K562 (cell line): ENCODE results near the gene FAM53B. TPM values are rescaled to one million over a fixed set of nuclear protein-coding genes. Genes with fewer than 3 reads are reported as not detected.

Experiments used
- CBFA2T2 ChIP-seq: fragments of 450-650 bp; conservative IDR thresholded peaks from 2 replicates; pipeline ENCODE4 v1.6.1; 2017; ENCODE audit warnings: mild to moderate bottlenecking
- CBFA2T3 ChIP-seq: fragments of 450-650 bp; IDR thresholded peaks from 2 replicates; pipeline ENCODE4 v1.6.1; 2017
- CTBP1 ChIP-seq: fragments of 450-650 bp; IDR thresholded peaks from 2 replicates; pipeline ENCODE4 v1.6.1; 2016; ENCODE audit warnings: borderline replicate concordance
- ETV5 ChIP-seq: sonication (generic); formaldehyde crosslinking; IDR thresholded peaks from 2 replicates; pipeline ENCODE4 v1.4.0; 2020; ENCODE audit warnings: low read depth, mild to moderate bottlenecking, missing genetic modification reagents
- FOXJ2 ChIP-seq: fragments of 200-800 bp; sonication (Bioruptor generic); IDR thresholded peaks from 2 replicates; pipeline ENCODE4 v1.6.1; 2016; ENCODE audit warnings: missing genetic modification characterization, missing compliant biosample characterization
- FOXK1 ChIP-seq: sonication (generic); formaldehyde crosslinking; IDR thresholded peaks from 2 replicates; pipeline ENCODE4 v1.8.0; 2022; ENCODE audit warnings: missing genetic modification reagents, mild to moderate bottlenecking, borderline replicate concordance
- HEY1 ChIP-seq: fragments of 250-450 bp; sonication (Bioruptor Pico); IDR thresholded peaks from 2 replicates; pipeline ENCODE4 v1.5.0; 2020; ENCODE audit warnings: mild to moderate bottlenecking, moderate library complexity, borderline replicate concordance
- KDM1A ChIP-seq, 2 experiments: fragments of 450-650 bp; IDR thresholded peaks; 2 replicates each; pipeline ENCODE4 v1.6.1; 2016; ENCODE audit warnings: mild to moderate bottlenecking in 2 of 2
- NFIC ChIP-seq: fragments of 450-650 bp; IDR thresholded peaks from 2 replicates; pipeline ENCODE4 v1.6.1; 2017; ENCODE audit warnings: mild to moderate bottlenecking, inconsistent platforms
- OTX1 ChIP-seq: fragments of 450-650 bp; formaldehyde crosslinking; IDR thresholded peaks from 2 replicates; pipeline ENCODE4 v1.4.0; 2022; ENCODE audit warnings: mild to moderate bottlenecking
- PML ChIP-seq: IDR thresholded peaks from 2 replicates; pipeline ENCODE4 v1.6.1; 2012; ENCODE audit warnings: low read length, inconsistent platforms
- RBFOX2 ChIP-seq: fragments of 200-400 bp; formaldehyde crosslinking; IDR thresholded peaks from 2 replicates; pipeline ENCODE4 v1.6.1; 2017; ENCODE audit warnings: low read depth, mild to moderate bottlenecking, low read length, moderate library complexity
- RBM25 ChIP-seq: fragments of 200-400 bp; formaldehyde crosslinking; IDR thresholded peaks from 2 replicates; pipeline ENCODE4 v1.6.1; 2018; ENCODE audit warnings: low read length, low read depth, moderate library complexity; ENCODE audit not compliant: severe bottlenecking
- SIRT6 ChIP-seq: IDR thresholded peaks from one replicate; pipeline ENCODE4 v1.6.1; 2012; ENCODE audit warnings: low read depth, mild to moderate bottlenecking, control low read depth, inconsistent platforms, low read length, moderate library complexity
- SMAD4 ChIP-seq: fragments of 250-450 bp; sonication (Bioruptor Pico); conservative IDR thresholded peaks from 2 replicates; pipeline ENCODE4 v1.8.0; 2021; ENCODE audit warnings: inconsistent platforms, mild to moderate bottlenecking, moderate library complexity
- SMARCA5 ChIP-seq: fragments of 450-650 bp; IDR thresholded peaks from 2 replicates; pipeline ENCODE4 v1.6.1; 2016
- ZEB2 ChIP-seq: fragments of 450-650 bp; IDR thresholded peaks from 2 replicates; pipeline ENCODE4 v1.6.1; 2016
- ZNF668 ChIP-seq: fragments of 250-450 bp; sonication (Bioruptor Pico); IDR thresholded peaks from 2 replicates; pipeline ENCODE4 v1.8.0; 2022; ENCODE audit warnings: mild to moderate bottlenecking, inconsistent platforms
- polyA plus RNA-seq, 8 experiments: library from polyadenylated mRNA; depleted of rRNA in 4 of 8; stranded (reverse) in 5 of 8; unstranded in 3 of 8; fragments of >200 nt; fragmentation: Nextera tagmentation in 2 of 8; fragmentation: Illumina TruSeq in 1 of 8; extraction: Ambion mirVana in 2 of 8; extraction: Trizol in 1 of 8; gene quantifications; 2 replicates each; pipeline versions ENCODE4 v1.2.1 to v1.2.3, GENCODE V29; 2011 to 2014; ENCODE audit warnings: inconsistent platforms in 1 of 8, missing spikeins in 1 of 8
- total RNA-seq, 7 experiments: library from RNA; depleted of rRNA in 6 of 7; stranded (reverse); fragments of >200 nt in 6 of 7; fragmentation: Illumina TruSeq in 2 of 7; extraction: Trizol in 2 of 7; gene quantifications; 2 replicates each; pipeline versions ENCODE4 v1.2.1 to v1.2.3, GENCODE V29; 2011 to 2021; ENCODE audit warnings: low replicate concordance in 1 of 7
- TF ChIP-seq, protein P1 (sequence below): fragments of 250-450 bp; sonication (Bioruptor Pico); IDR thresholded peaks from 2 replicates; pipeline ENCODE4 v1.8.0; 2021; ENCODE audit warnings: mild to moderate bottlenecking, moderate library complexity
- TF ChIP-seq, protein P2 (sequence below): fragments of 250-450 bp; sonication (Bioruptor Pico); IDR thresholded peaks from 2 replicates; pipeline ENCODE4 v1.8.0; 2021; ENCODE audit warnings: moderate library complexity, mild to moderate bottlenecking, inconsistent platforms
- TF ChIP-seq, protein P3 (sequence below), 2 experiments: IDR thresholded peaks; 2 replicates each; pipeline ENCODE4 v1.6.1; 2011; ENCODE audit warnings: borderline replicate concordance in 1 of 2, control low read depth in 1 of 2, low read depth in 1 of 2, low read length in 1 of 2, mild to moderate bottlenecking in 1 of 2, mixed read lengths in 1 of 2, moderate library complexity in 1 of 2; ENCODE audit not compliant: insufficient read depth in 1 of 2, insufficient read length in 1 of 2, poor library complexity in 1 of 2, severe bottlenecking in 1 of 2; ENCODE audit errors: extremely low read depth in 1 of 2
- TF ChIP-seq, protein P4 (sequence below): fragments of 450-650 bp; formaldehyde crosslinking; IDR thresholded peaks from 2 replicates; pipeline ENCODE4 v1.4.0; 2022; ENCODE audit warnings: missing genetic modification characterization
- TF ChIP-seq, protein P5 (sequence below): fragments of 250-450 bp; sonication (Bioruptor Pico); IDR thresholded peaks from 2 replicates; pipeline ENCODE4 v1.4.0; 2020; ENCODE audit warnings: mild to moderate bottlenecking

Gene FAM53B
- total and polyA plus RNA-seq, 9 of the 15 experiments (the other 6 are each of a cell fraction or from before 2014, with no cell fraction given) = 0.03 to 16.5 (median 5.0) TPM

- TF ChIP-seq ETV5 (CRISPR knock-in tag) = no peak
- TF ChIP-seq, protein P1, sequence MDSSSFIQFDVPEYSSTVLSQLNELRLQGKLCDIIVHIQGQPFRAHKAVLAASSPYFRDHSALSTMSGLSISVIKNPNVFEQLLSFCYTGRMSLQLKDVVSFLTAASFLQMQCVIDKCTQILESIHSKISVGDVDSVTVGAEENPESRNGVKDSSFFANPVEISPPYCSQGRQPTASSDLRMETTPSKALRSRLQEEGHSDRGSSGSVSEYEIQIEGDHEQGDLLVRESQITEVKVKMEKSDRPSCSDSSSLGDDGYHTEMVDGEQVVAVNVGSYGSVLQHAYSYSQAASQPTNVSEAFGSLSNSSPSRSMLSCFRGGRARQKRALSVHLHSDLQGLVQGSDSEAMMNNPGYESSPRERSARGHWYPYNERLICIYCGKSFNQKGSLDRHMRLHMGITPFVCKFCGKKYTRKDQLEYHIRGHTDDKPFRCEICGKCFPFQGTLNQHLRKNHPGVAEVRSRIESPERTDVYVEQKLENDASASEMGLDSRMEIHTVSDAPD (CRISPR knock-in tag) = no peak
- no peak for TF ChIP-seq PML
- TF ChIP-seq SMARCA5 = no peak
- peak; percentile 83 for TF ChIP-seq CBFA2T3
- TF ChIP-seq RBFOX2 = no peak
- peak; percentile 49; the same call in 1 of the 2 replicates for TF ChIP-seq CTBP1
- TF ChIP-seq CBFA2T2 = peak; percentile 79
- no peak for TF ChIP-seq HEY1 (CRISPR knock-in tag)
- TF ChIP-seq FOXK1 (CRISPR knock-in tag) = no peak
- TF ChIP-seq ZEB2 = no peak
- TF ChIP-seq, protein P2, sequence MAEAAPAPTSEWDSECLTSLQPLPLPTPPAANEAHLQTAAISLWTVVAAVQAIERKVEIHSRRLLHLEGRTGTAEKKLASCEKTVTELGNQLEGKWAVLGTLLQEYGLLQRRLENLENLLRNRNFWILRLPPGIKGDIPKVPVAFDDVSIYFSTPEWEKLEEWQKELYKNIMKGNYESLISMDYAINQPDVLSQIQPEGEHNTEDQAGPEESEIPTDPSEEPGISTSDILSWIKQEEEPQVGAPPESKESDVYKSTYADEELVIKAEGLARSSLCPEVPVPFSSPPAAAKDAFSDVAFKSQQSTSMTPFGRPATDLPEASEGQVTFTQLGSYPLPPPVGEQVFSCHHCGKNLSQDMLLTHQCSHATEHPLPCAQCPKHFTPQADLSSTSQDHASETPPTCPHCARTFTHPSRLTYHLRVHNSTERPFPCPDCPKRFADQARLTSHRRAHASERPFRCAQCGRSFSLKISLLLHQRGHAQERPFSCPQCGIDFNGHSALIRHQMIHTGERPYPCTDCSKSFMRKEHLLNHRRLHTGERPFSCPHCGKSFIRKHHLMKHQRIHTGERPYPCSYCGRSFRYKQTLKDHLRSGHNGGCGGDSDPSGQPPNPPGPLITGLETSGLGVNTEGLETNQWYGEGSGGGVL (CRISPR knock-in tag) = no peak
- TF ChIP-seq, protein P3, sequence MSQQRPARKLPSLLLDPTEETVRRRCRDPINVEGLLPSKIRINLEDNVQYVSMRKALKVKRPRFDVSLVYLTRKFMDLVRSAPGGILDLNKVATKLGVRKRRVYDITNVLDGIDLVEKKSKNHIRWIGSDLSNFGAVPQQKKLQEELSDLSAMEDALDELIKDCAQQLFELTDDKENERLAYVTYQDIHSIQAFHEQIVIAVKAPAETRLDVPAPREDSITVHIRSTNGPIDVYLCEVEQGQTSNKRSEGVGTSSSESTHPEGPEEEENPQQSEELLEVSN (IDR thresholded peaks at IDR 0.05; ENCODE audit: borderline replicate concordance in 1 of 2, extremely low read depth in 1 of 2, insufficient read depth in 1 of 2, insufficient read length in 1 of 2, low read depth in 1 of 2, low read length in 1 of 2, poor library complexity in 1 of 2, severe bottlenecking in 1 of 2) = no peak
- TF ChIP-seq ZNF668 (CRISPR knock-in tag) = no peak
- TF ChIP-seq, protein P4, sequence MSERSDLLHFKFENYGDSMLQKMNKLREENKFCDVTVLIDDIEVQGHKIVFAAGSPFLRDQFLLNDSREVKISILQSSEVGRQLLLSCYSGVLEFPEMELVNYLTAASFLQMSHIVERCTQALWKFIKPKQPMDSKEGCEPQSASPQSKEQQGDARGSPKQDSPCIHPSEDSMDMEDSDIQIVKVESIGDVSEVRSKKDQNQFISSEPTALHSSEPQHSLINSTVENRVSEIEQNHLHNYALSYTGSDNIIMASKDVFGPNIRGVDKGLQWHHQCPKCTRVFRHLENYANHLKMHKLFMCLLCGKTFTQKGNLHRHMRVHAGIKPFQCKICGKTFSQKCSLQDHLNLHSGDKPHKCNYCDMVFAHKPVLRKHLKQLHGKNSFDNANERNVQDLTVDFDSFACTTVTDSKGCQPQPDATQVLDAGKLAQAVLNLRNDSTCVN = no peak
- peak; percentile 48; the same call in 1 of the 2 replicates for TF ChIP-seq NFIC
- TF ChIP-seq, protein P5, sequence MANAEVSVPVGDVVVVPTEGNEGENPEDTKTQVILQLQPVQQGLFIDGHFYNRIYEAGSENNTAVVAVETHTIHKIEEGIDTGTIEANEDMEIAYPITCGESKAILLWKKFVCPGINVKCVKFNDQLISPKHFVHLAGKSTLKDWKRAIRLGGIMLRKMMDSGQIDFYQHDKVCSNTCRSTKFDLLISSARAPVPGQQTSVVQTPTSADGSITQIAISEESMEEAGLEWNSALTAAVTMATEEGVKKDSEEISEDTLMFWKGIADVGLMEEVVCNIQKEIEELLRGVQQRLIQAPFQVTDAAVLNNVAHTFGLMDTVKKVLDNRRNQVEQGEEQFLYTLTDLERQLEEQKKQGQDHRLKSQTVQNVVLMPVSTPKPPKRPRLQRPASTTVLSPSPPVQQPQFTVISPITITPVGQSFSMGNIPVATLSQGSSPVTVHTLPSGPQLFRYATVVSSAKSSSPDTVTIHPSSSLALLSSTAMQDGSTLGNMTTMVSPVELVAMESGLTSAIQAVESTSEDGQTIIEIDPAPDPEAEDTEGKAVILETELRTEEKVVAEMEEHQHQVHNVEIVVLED (CRISPR knock-in tag) = no peak
- TF ChIP-seq RBM25 = no peak
- TF ChIP-seq KDM1A (IDR thresholded peaks at IDR 0.05) = peak in 1 of 2 experiments; percentile 29; a peak in 1 of 4 replicates
- no peak for TF ChIP-seq OTX1 (CRISPR knock-in tag)
- TF ChIP-seq FOXJ2 (tag) = no peak
- no peak for TF ChIP-seq SMAD4 (CRISPR knock-in tag)
- no peak for TF ChIP-seq SIRT6
Observed at GRCh38 chr10:124693801-124694416, 50.3 kb downstream of the FAM53B start (continued).
